Trophoblast cell (in vitro differentiated cells and primary cell): ENCODE data around the gene RPN1.
"Not testable (repeated sequence)": the region's sequence is repeated elsewhere in the genome, so short reads cannot be mapped to it uniquely, and the experiment has no call there.

Source experiments
- DNase-seq, 2 donors: peaks; one replicate each; pipeline ENCODE4 v3.0.0-alpha.2; 2016
- H2AFZ ChIP-seq: 2 replicates; pipeline ENCODE4 v1.6.1; 2013; ENCODE audit warnings: low read length, moderate library complexity, mild to moderate bottlenecking; ENCODE audit not compliant: insufficient read depth, poor library complexity
- H2AK5ac ChIP-seq: 2 replicates; pipeline ENCODE4 v1.6.1; 2013; ENCODE audit warnings: mild to moderate bottlenecking, low read length
- H2BK120ac ChIP-seq: 2 replicates; pipeline ENCODE4 v1.6.1; 2013; ENCODE audit warnings: low read length, mild to moderate bottlenecking, moderate library complexity; ENCODE audit not compliant: insufficient read depth, poor library complexity
- H2BK12ac ChIP-seq: 2 replicates; pipeline ENCODE4 v1.6.1; 2013; ENCODE audit warnings: mild to moderate bottlenecking, low read length, moderate library complexity
- H2BK5ac ChIP-seq: 2 replicates; pipeline ENCODE4 v1.6.1; 2013; ENCODE audit warnings: low read length, low read depth, moderate library complexity, mild to moderate bottlenecking; ENCODE audit not compliant: poor library complexity
- H3K14ac ChIP-seq: 2 replicates; pipeline ENCODE4 v1.6.1; 2013; ENCODE audit warnings: mild to moderate bottlenecking, low read length
- H3K18ac ChIP-seq: 2 replicates; pipeline ENCODE4 v1.6.1; 2013; ENCODE audit warnings: mild to moderate bottlenecking, low read length
- H3K23ac ChIP-seq: 2 replicates; pipeline ENCODE4 v1.6.1; 2013; ENCODE audit warnings: low read length
- H3K27ac ChIP-seq: 2 replicates; pipeline ENCODE4 v1.5.1; 2013; ENCODE audit warnings: low read depth, mild to moderate bottlenecking, inconsistent platforms, low read length, moderate library complexity
- H3K27me3 ChIP-seq: 2 replicates; pipeline ENCODE4 v1.6.1; 2013; ENCODE audit warnings: inconsistent platforms, mild to moderate bottlenecking, low read length, moderate library complexity; ENCODE audit not compliant: insufficient read depth
- H3K36me3 ChIP-seq, 2 experiments: 1 replicate in 1 of 2; 2 replicates in 1 of 2; pipeline ENCODE4 v1.6.1; 2013; ENCODE audit warnings: low read length in 2 of 2, mild to moderate bottlenecking in 2 of 2, moderate library complexity in 1 of 2; ENCODE audit not compliant: insufficient read depth in 2 of 2, control insufficient read depth in 1 of 2
- H3K4ac ChIP-seq: 2 replicates; pipeline ENCODE4 v1.6.1; 2013; ENCODE audit warnings: low read depth, mild to moderate bottlenecking, low read length, moderate library complexity
- H3K4me1 ChIP-seq, 2 experiments: 1 replicate in 1 of 2; 2 replicates in 1 of 2; pipeline ENCODE4 v1.6.1; 2013; ENCODE audit warnings: low read length in 2 of 2, mild to moderate bottlenecking in 2 of 2, moderate library complexity in 1 of 2; ENCODE audit not compliant: insufficient read depth in 2 of 2, control insufficient read depth in 1 of 2
- H3K4me2 ChIP-seq: 2 replicates; pipeline ENCODE4 v1.6.1; 2013; ENCODE audit warnings: inconsistent platforms, mild to moderate bottlenecking, low read length, moderate library complexity
- H3K4me3 ChIP-seq: 2 replicates; pipeline ENCODE4 v1.5.1; 2013; ENCODE audit warnings: mild to moderate bottlenecking, low read depth, low read length, inconsistent platforms
- H3K79me1 ChIP-seq: one replicate; pipeline ENCODE4 v1.6.1; 2013; ENCODE audit warnings: low read length
- H3K79me2 ChIP-seq: 2 replicates; pipeline ENCODE4 v1.6.1; 2013; ENCODE audit warnings: low read length, mild to moderate bottlenecking; ENCODE audit not compliant: control insufficient read depth, insufficient read depth, poor library complexity
- H3K9ac ChIP-seq: 2 replicates; pipeline ENCODE4 v1.6.1; 2013; ENCODE audit warnings: mild to moderate bottlenecking, low read length
- H3K9me3 ChIP-seq: 2 replicates; pipeline ENCODE4 v1.6.1; 2013; ENCODE audit warnings: low read depth, mild to moderate bottlenecking, control low read depth, inconsistent platforms, low read length; ENCODE audit not compliant: insufficient read depth
- H4K12ac ChIP-seq: 2 replicates; pipeline ENCODE4 v1.6.1; 2013; ENCODE audit warnings: low read depth, mild to moderate bottlenecking, low read length, moderate library complexity
- H4K8ac ChIP-seq: 2 replicates; pipeline ENCODE4 v1.6.1; 2013; ENCODE audit warnings: low read depth, mild to moderate bottlenecking, low read length, moderate library complexity
- H4K91ac ChIP-seq: one replicate; pipeline ENCODE4 v1.6.1; 2013; ENCODE audit warnings: low read depth, mild to moderate bottlenecking, low read length, moderate library complexity
- WGBS: extraction: QIAGEN DNeasy Blood & Tissue Kit; methylation state at CpG from one replicate; pipeline ENCODE4 v1.1.7; 2013; ENCODE audit warnings: missing lambda C conversion rate; ENCODE audit not compliant: insufficient read length, insufficient coverage; ENCODE audit errors: extremely low coverage; 5-methylcytosine and 5-hydroxymethylcytosine counted together

RPN1 gene

GRCh38 chr3:128591738-128592426 lies 58.7 kb downstream of the RPN1 start:
- no peak overlapping the region for H2BK5ac ChIP-seq
- no peaks in the 10 kb centered on the region for H3K36me3 ChIP-seq
- H2AFZ ChIP-seq = no peak overlapping the region
- no peak overlapping the region for H4K91ac ChIP-seq
- H3K4me2 ChIP-seq = no peak overlapping the region
- H3K4ac ChIP-seq = no peak overlapping the region
- H4K8ac ChIP-seq = no peak overlapping the region
- H3K9me3 ChIP-seq = peaks cover 3% of the 10 kb centered on the region
- no peak overlapping the region for H3K14ac ChIP-seq
- H4K12ac ChIP-seq = no peak overlapping the region
- H3K18ac ChIP-seq = no peak overlapping the region
- H3K79me1 ChIP-seq = no peaks in the 10 kb centered on the region
- H3K4me3 ChIP-seq = no peak overlapping the region
- no peaks in the 10 kb centered on the region for H3K27me3 ChIP-seq
- no peak overlapping the region for H2BK12ac ChIP-seq
- no peaks in the 10 kb centered on the region for H3K79me2 ChIP-seq
- WGBS = no CpG with 5 or more reads among the region's 5 CpGs
- no peak overlapping the region for H2AK5ac ChIP-seq
- no peak overlapping the region for H2BK120ac ChIP-seq
- no peak overlapping the region for H3K23ac ChIP-seq
- H3K27ac ChIP-seq = no peak overlapping the region
- no peaks in the 10 kb centered on the region for H3K4me1 ChIP-seq
- peak in 1 of 2 donors; percentile 47 for DNase-seq
- H3K9ac ChIP-seq = no peak overlapping the region

DNA sequence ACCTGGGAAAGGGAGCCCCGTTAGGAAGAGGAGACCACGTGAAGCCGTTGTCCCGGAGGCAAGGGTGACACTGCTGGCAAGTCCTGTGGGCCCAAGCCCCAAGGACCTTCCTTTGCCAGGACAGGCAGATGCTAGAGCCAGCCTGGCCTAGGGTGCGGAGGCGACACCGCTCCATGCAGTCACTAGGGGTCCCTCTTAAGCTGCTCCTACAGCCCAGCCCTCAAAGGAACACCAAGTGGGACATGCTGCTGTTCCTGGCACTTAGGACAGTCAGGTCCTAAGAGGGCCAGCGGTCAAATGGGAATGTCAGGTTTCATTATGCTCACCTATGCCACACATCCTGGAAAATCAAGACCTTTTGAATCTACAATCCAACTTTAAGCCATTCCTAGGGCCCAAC lies 59.7 kb downstream of the RPN1 start:
- Histone ChIP-seq H2AFZ (no peak overlapping the region), H3K9me3 (peaks cover 3% of the 10 kb centered on the region), H3K4me2 (no peak overlapping the region), H3K4me1 (no peaks in the 10 kb centered on the region), H3K79me2 (no peaks in the 10 kb centered on the region), H3K4ac (no peak overlapping the region), H3K4me3 (peak overlapping the region; percentile 35), H3K27ac (no peak overlapping the region), H3K79me1 (no peaks in the 10 kb centered on the region), H3K18ac (no peak overlapping the region), H3K23ac (no peak overlapping the region), H4K12ac (no peak overlapping the region), H2BK12ac (no peak overlapping the region), H3K9ac (peak overlapping the region; percentile 22), H3K27me3 (no peaks in the 10 kb centered on the region), H2BK120ac (no peak overlapping the region), H4K8ac (no peak overlapping the region), H2AK5ac (no peak overlapping the region), H3K36me3 (no peaks in the 10 kb centered on the region), H3K14ac (no peak overlapping the region), H2BK5ac (no peak overlapping the region), H4K91ac (no peak overlapping the region)
- whole genome bisulfite sequencing = no CpG with 5 or more reads among the region's 8 CpGs
- DNase-seq = no peak

DNA sequence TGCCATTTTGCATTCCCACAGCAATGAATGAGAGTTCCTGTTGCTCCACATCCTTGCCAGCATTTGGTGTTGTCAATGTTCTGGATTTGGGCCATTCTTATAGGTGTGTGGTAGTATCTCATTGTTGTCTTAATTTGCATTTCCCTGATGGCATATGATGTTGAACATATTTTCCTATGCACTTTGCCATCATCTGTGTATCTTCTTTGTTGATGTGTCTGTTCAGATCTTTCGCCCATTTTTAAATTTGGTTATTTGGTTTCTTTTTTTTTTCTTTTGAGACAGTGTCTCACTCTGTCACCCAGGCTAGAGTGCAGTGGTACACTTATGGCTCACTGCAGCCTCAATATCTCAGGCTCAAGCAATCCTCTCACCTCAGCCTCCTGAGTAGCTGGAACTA lies 60.6 kb downstream of the RPN1 start:
- DNase-seq, H4K12ac ChIP-seq, H2AK5ac ChIP-seq, H3K9me3 ChIP-seq, H3K79me2 ChIP-seq, H3K4me2 ChIP-seq, H2BK12ac ChIP-seq, H4K8ac ChIP-seq, H3K18ac ChIP-seq, H3K9ac ChIP-seq, H4K91ac ChIP-seq, H3K23ac ChIP-seq, H3K4me1 ChIP-seq, H3K79me1 ChIP-seq, H3K27ac ChIP-seq, H2AFZ ChIP-seq, H3K4ac ChIP-seq, H3K36me3 ChIP-seq, H3K14ac ChIP-seq, H3K4me3 ChIP-seq, H3K27me3 ChIP-seq, H2BK120ac ChIP-seq, H2BK5ac ChIP-seq: not testable (repeated sequence)
- WGBS = no CpG with 5 or more reads among the region's 1 CpG

- Histone ChIP-seq H4K91ac (no peak overlapping the region), H3K14ac (no peak overlapping the region), H4K8ac (no peak overlapping the region), H4K12ac (no peak overlapping the region), H3K4me1 (no peaks in the 10 kb centered on the region), H3K27me3 (no peaks in the 10 kb centered on the region), H2AK5ac (no peak overlapping the region), H3K27ac (no peak overlapping the region), H3K18ac (no peak overlapping the region), H3K79me2 (no peaks in the 10 kb centered on the region), H2BK12ac (no peak overlapping the region), H3K9me3 (peaks cover 3% of the 10 kb centered on the region), H3K4me3 (no peak overlapping the region), H3K4ac (no peak overlapping the region), H2BK120ac (no peak overlapping the region), H3K36me3 (no peaks in the 10 kb centered on the region), H2BK5ac (no peak overlapping the region), H3K79me1 (no peaks in the 10 kb centered on the region), H3K4me2 (no peak overlapping the region), H3K23ac (no peak overlapping the region), H2AFZ (no peak overlapping the region), H3K9ac (no peak overlapping the region)
- DNase-seq = peak; percentile 21 to 38
- no CpG with 5 or more reads among the region's 10 CpGs for whole genome bisulfite sequencing
Observed at GRCh38 chr3:128588147-128588546, 62.5 kb downstream of the RPN1 start.
